Upper lobe of right lung (tissue), 1 donor: ENCODE data around the gene PRKG1. TPM values are rescaled to one million over a fixed set of nuclear protein-coding genes. Genes with fewer than 3 reads are reported as not detected.

ENCODE experiments used
- ATAC-seq: fragments of 200-7000 bp; cut with Tn5 transposase; one replicate; pipeline ENCODE4 v1.9.1; 2020; ENCODE audit warnings: mild to moderate bottlenecking, moderate library complexity
- DNase-seq: peaks from one replicate; pipeline ENCODE4 v3.0.0-alpha.2; 2020
- H3K27ac ChIP-seq: fragments of 200-600 bp; one replicate; pipeline ENCODE4 v1.8.0; 2022
- H3K27me3 ChIP-seq: fragments of 200-600 bp; one replicate; pipeline ENCODE4 v1.8.0; 2022; ENCODE audit warnings: mild to moderate bottlenecking
- H3K36me3 ChIP-seq: fragments of 200-600 bp; one replicate; pipeline ENCODE4 v1.8.0; 2022
- H3K4me1 ChIP-seq: fragments of 200-600 bp; one replicate; pipeline ENCODE4 v1.8.0; 2022
- H3K4me3 ChIP-seq: fragments of 200-600 bp; one replicate; pipeline ENCODE4 v1.8.0; 2022; ENCODE audit warnings: mild to moderate bottlenecking
- H3K9me3 ChIP-seq: fragments of 200-600 bp; one replicate; pipeline ENCODE4 v1.8.0; 2022
- intact Hi-C: fragments of 100-400 bp; cut with DNase I; formaldehyde crosslinking; loops from one replicate; pipeline ENCODE4 v1.11.0; 2022
- total RNA-seq: library from RNA; stranded (reverse); fragmentation: NEBNext Ultra II Directional; extraction: Animal tissue kit (Norgen Biotek cat#: 25700); gene quantifications from one replicate; pipeline ENCODE4 v1.2.1, GENCODE V29; 2021
- TF ChIP-seq, protein P1 (sequence below): fragments of 200-600 bp; IDR thresholded peaks from one replicate; pipeline ENCODE4 v1.8.0; 2022; ENCODE audit warnings: antibody characterized with exemption
- donor health status: DM: no; HTN: yes; CAD: no; lungs with severe emphysema.

PRKG1 gene
- total RNA-seq, 1 donor from 2014 or later: 30.0 TPM

DNA sequence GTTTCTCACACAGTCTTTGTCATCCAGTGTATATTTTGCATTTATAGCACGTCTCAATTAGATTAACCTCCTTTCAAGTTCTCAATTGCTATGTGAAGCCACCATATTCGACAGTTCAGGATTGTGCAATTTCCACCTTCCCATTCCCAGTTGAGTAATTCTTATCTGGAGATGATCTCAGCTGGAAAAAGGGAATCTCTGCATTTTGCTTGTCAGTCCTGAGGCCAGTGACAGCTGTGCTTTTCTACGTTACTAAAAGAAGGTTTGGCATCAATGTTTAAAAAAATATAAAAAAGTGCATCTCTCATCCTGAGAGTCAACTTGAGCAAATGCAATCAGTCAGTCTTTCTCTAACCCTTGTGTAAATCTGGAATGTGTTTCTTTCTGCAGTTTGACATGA lies 247.7 kb downstream of the PRKG1 start:
- no peak overlapping the region for H3K4me3 ChIP-seq
- DNase-seq: no peak
- H3K27me3 ChIP-seq: no peaks in the 10 kb centered on the region
- H3K9me3 ChIP-seq: no peaks in the 10 kb centered on the region
- H3K36me3 ChIP-seq: no peaks in the 10 kb centered on the region
- TF ChIP-seq, protein P1, sequence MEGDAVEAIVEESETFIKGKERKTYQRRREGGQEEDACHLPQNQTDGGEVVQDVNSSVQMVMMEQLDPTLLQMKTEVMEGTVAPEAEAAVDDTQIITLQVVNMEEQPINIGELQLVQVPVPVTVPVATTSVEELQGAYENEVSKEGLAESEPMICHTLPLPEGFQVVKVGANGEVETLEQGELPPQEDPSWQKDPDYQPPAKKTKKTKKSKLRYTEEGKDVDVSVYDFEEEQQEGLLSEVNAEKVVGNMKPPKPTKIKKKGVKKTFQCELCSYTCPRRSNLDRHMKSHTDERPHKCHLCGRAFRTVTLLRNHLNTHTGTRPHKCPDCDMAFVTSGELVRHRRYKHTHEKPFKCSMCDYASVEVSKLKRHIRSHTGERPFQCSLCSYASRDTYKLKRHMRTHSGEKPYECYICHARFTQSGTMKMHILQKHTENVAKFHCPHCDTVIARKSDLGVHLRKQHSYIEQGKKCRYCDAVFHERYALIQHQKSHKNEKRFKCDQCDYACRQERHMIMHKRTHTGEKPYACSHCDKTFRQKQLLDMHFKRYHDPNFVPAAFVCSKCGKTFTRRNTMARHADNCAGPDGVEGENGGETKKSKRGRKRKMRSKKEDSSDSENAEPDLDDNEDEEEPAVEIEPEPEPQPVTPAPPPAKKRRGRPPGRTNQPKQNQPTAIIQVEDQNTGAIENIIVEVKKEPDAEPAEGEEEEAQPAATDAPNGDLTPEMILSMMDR: no peak
- H3K27ac ChIP-seq: no peak overlapping the region
- no peaks in the 10 kb centered on the region for H3K4me1 ChIP-seq
- no peak for ATAC-seq
- intact Hi-C loops: no loop called here

DNA sequence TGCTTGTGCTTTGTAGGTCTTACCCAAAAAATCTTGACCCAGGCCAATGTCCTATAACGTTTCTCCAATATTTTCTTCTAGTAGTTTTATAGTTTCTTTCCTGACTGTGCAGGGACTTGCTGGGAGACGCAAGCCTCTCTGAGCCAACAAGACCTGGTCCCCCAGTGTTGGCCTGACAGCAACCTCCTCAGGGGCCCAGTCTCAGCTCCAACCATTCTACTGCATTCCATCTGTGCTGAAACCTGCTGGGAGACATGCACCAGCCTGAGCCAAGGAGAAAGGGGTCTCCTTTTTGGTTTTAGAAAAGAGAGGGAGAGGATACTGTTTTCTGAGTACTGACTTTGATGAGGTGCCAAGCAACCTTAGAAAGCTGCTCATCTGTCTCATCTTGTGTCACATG lies 251.4 kb downstream of the PRKG1 start:
- ATAC-seq (no peak), DNase-seq (no peak)
- Histone ChIP-seq H3K27ac (no peak overlapping the region), H3K36me3 (no peaks in the 10 kb centered on the region), H3K9me3 (no peaks in the 10 kb centered on the region), H3K27me3 (no peaks in the 10 kb centered on the region), H3K4me1 (no peaks in the 10 kb centered on the region), H3K4me3 (no peak overlapping the region)
- intact Hi-C loops: no loop called here
- TF ChIP-seq, protein P1: no peak

DNA sequence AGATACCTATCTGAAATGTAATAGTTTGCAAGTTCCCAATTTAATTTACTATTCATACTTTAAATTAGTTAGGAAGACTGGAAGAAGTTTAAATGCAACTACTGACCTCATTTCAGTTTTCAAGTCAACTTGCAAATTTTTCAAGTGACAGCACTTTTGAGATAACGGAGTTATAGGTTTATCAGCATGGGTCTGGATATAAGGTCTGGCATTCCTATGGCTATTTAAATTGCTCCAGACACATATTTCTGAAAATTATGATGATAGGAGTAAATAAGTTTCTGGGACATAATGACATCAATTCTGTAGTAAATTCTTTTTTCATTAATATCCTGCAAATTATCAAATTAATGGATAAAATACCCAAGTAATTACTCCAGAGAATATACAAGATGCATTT lies 251.9 kb downstream of the PRKG1 start:
- no peak overlapping the region for H3K4me3 ChIP-seq
- TF ChIP-seq, protein P1: no peak
- H3K36me3 ChIP-seq: no peaks in the 10 kb centered on the region
- H3K4me1 ChIP-seq: no peaks in the 10 kb centered on the region
- intact Hi-C loops: no loop called here
- no peaks in the 10 kb centered on the region for H3K27me3 ChIP-seq
- no peak for ATAC-seq
- no peak overlapping the region for H3K27ac ChIP-seq
- DNase-seq: no peak
- H3K9me3 ChIP-seq: no peaks in the 10 kb centered on the region

DNA sequence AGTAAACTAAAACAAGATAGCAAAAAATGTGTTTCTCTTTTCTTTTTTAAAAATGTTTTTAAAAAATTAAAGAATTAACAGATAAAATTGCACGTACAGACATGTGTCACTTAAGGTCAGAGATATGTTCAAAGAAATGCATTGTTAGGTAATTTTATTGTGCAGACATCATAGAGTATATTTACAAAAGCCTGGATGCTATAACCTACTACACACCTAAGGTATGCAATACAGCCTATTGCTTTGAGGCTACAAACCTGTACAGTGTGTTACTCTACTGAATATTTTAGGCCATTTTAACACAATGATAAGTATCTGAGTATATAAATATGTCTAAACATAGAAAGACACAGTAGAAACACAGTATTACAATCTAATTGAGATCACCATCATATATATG lies 253.1 kb downstream of the PRKG1 start:
- H3K27me3 ChIP-seq: no peaks in the 10 kb centered on the region
- TF ChIP-seq, protein P1: no peak
- H3K36me3 ChIP-seq: no peaks in the 10 kb centered on the region
- no peak for DNase-seq
- intact Hi-C loops: no loop called here
- H3K4me1 ChIP-seq: no peaks in the 10 kb centered on the region
- no peak overlapping the region for H3K27ac ChIP-seq
- no peak overlapping the region for H3K4me3 ChIP-seq
- no peak for ATAC-seq
- no peaks in the 10 kb centered on the region for H3K9me3 ChIP-seq

DNA sequence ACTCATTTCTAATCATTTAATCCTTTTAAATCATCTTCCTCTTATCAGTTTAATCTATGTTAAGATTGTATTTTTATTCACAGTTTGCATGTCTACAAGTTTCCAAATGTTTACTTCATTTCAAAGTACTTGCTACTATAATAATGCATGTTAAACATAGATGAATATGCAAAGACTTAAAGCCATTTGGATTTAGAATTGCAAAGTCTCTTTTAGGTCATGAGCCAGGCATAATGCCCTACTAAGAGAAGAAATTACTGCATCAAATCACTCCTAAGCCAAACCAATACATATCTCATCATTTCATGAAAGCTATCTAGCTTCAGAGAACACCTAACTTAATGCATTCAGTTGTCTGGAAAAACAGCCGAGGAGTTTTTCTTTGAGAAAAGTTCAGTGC lies 266.1 kb downstream of the PRKG1 start:
- DNase-seq (no peak), ATAC-seq (no peak)
- Histone ChIP-seq H3K9me3 (no peaks in the 10 kb centered on the region), H3K4me3 (no peak overlapping the region), H3K27me3 (no peaks in the 10 kb centered on the region), H3K27ac (no peak overlapping the region), H3K36me3 (no peaks in the 10 kb centered on the region), H3K4me1 (no peaks in the 10 kb centered on the region)
- intact Hi-C loops: no loop called here
- TF ChIP-seq, protein P1: no peak
